ENCODE data around the gene EFR3B.
"Not testable (repeated sequence)": the region's sequence is repeated elsewhere in the genome, so short reads cannot be mapped to it uniquely, and the experiment has no call there.

The EFR3B gene

GRCh38 chr2:25141120-25141519 is 99.2 kb downstream of the EFR3B start:
- no peak for DNase-seq (ENCODE audit: low read depth in 4 of 4, low spot score in 1 of 4)

GRCh38 chr2:25145803-25146202 is 103.9 kb downstream of the EFR3B start:
- no peak for DNase-seq (ENCODE audit: low read depth in 4 of 4, low spot score in 1 of 4)

DNA sequence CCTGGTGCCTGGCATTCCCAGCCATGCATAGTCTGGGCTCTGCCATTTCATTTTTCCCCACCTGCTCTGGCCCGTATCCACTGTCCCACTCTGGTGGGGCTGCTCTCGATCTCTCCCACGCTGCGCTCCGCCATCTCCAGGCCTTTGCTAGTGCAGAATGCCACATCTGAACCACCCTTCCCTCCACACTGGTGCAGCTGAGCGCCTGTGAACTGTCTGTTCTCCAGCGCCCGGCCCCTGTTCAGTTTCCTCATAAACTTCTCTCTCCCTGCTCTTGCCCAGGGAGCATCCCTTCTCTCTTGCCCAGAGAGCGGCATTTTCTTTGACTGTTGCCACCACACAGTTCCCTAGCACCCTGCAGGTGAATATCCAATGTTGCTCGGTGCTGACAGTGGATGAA is 105.0 kb downstream of the EFR3B start:
- DNase-seq (ENCODE audit: low read depth in 4 of 4, low spot score in 1 of 4): no peak

DNA sequence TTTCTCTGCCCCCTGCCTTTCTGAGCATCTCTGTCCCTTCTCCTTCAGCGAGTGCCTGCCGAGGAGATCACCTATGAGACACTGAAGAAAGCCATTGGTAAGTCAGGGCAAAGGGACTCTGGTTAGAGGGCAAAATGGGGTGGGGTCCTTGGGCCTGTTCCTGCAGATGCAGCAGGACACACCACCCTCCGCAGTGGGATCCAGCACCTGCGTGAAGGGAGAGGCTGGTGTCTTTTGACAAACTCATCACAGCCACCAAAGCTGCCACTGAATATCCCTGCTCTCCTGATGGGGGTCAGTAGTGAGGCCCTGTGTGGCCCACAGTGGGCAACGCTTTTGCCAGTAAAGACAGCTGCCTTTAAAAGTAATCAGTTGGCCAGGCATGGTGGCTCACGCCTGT is 107.8 kb downstream of the EFR3B start:
- no peak for DNase-seq (ENCODE audit: low read depth in 4 of 4, low spot score in 1 of 4)

DNA sequence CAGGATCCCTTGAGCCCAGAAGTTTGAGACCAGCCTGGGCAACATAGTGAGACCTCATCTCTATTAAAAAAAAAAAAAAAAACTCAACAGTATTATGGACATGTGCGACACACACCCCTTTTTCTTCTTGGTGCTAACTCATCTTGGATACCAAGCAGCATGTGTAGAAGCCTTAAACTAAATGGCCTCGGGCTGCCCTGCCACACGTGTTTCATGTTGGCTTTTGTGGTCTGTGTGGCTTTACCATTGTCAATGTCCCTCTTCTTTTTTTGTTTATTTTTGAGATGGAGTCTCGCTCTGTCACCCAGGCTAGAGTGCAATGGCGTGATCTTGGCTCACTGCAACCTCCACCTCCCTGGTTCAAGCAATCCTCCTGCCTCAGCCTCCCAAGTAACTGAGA is 109.1 kb downstream of the EFR3B start:
- DNase-seq (ENCODE audit: low read depth in 4 of 4, low spot score in 1 of 4): not testable (repeated sequence)

DNA sequence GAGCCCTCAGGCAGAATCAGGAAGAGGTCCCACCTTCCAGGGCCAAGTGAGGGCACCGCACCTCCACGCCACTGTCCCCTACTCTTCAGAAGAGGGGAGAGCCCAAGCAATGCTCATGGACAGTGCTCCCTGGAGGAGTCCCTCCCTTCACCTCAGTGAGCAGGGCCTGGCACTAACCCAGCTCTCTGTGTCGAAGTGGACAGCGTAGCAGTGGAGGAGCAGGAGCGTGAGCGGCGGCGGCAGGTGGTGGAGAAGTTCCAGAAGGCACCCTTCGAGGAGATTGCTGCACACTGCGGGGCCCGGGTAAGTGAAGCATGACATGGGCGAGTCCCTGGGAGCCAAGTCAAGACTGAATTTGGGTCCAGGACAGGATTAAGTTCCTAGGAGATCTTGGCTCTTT is 109.8 kb downstream of the EFR3B start:
- no peak for DNase-seq (ENCODE audit: low read depth in 4 of 4, low spot score in 1 of 4)

DNA sequence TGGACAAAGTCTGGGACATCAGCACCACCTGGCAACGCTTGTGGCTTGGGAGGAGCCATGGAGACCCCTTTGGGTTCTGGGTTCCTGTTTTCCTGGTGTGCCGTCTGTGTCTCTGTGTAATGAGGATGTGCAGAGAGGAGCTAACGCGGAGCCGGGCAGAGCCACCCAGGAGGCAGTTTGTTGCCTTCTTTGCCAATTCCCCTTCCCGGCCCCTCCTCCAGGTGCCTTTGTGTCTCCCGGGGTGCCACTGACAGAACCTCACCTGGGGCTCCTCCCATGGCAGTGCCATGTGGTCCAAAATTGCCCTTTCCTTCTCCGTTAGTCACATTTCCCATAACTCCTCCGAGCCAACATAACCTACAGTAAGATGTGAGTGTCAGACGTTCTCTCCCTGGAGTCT is 113.5 kb downstream of the EFR3B start:
- no peak for DNase-seq (ENCODE audit: low read depth in 4 of 4, low spot score in 1 of 4)

DNA sequence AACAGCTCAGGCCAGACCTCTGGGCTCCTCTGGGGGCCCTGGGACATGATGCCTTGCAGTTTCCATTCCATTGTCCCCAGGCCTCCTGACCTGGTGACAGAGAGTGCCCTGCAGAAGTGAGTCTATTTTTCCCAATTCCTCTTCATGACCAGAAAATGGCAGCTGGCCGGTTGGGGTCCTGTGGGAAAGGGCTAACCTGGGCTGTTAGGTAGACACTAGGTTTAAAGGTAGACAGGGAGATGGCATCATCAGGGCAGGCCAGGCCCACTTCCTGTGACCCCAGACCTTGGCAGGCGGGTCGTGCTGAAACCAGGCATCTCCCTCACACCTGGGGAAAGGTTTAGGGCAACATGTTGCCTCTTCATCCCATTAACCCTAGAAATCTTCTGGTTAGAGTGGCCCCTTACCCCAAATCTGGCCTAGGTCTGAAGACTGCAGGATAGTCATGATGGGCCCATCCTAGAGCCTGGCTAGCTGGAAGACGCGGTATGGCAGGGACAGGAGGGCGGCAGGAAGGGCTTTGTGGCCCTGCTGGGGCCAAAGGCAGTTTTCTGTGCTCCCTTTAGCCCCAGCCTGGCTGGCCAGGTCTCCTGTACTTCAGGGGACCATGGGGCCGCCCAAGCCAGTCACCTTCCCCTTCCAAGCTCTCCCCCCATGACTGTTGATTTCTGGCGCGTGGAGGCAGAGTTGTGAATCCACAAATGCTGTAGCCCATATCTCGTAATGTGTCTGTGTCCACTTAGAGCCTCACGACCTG is 116.4 kb downstream of the EFR3B start:
- no peak for DNase-seq (ENCODE audit: low read depth in 4 of 4, low spot score in 1 of 4)

DNA sequence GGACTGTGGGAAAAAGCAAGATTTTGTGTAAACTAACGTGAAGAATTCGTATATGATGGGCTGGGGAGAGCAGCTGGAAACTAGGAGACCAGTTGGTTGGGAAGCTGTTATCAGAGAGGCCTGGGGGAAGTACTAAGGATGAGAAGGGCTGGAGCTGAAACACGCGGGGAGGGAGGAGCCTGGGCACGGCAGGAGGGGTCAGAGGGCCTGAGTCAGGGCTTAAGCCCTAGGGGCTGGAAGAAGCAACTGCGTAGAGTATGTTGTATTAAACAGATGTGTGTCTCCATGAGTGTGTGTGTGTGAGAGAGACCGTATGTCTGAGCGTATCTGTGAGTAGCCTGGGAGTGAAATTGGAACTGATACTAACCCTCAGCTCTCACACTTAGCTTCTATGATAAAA is 118.1 kb downstream of the EFR3B start:
- no peak for DNase-seq (ENCODE audit: low read depth in 4 of 4, low spot score in 1 of 4)

DNA sequence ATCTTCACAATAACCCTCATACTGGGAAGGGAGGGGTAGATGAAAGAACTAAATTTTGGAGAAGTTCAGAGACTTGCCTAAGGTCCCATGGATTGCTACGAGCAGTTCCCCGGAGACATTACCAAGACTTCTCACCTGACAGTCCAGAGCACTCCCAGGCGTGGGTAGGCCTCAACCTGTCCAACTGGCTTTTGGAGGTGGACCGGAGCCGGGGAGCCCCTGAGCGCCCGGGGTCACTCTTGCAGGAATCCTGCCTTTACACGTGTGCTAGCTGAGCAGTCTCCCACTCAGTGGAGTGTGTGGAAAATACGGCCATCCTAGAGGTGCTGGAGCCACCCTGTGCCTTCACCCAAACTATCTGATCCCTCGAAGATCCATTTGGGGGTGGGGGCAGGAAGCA is 118.5 kb downstream of the EFR3B start:
- DNase-seq (ENCODE audit: low read depth in 4 of 4, low spot score in 1 of 4): no peak

- DNase-seq (ENCODE audit: low read depth in 4 of 4, low spot score in 1 of 4): peak; percentile 51 to 65 (median 56)
Measured at GRCh38 chr2:25161055-25161781, 119.3 kb downstream of the EFR3B start.

- DNase-seq (ENCODE audit: low read depth in 4 of 4, low spot score in 1 of 4): not testable (repeated sequence)
Measured at GRCh38 chr2:25162061-25162460, 120.2 kb downstream of the EFR3B start.

DNA sequence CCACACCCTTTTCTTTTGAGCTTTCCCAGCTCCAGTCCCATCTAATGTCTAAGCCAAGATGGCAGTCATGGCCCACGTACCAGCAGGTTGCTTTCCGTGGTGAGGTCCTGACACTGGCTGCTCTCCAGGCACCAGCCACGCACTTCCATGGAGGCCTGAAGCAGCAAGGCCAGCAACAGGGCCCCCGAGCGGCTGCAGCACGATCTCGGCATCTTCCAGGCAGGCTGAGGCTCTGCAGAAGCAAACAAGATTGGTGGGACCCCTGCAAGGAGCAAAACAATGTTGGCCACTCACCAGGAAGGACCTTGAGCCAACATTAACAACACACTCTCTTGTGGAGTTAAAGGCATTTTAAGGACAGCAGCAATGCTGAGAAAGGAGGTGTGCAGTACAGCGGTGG is 122.7 kb downstream of the EFR3B start:
- no peak for DNase-seq (ENCODE audit: low read depth in 4 of 4, low spot score in 1 of 4)

DNA sequence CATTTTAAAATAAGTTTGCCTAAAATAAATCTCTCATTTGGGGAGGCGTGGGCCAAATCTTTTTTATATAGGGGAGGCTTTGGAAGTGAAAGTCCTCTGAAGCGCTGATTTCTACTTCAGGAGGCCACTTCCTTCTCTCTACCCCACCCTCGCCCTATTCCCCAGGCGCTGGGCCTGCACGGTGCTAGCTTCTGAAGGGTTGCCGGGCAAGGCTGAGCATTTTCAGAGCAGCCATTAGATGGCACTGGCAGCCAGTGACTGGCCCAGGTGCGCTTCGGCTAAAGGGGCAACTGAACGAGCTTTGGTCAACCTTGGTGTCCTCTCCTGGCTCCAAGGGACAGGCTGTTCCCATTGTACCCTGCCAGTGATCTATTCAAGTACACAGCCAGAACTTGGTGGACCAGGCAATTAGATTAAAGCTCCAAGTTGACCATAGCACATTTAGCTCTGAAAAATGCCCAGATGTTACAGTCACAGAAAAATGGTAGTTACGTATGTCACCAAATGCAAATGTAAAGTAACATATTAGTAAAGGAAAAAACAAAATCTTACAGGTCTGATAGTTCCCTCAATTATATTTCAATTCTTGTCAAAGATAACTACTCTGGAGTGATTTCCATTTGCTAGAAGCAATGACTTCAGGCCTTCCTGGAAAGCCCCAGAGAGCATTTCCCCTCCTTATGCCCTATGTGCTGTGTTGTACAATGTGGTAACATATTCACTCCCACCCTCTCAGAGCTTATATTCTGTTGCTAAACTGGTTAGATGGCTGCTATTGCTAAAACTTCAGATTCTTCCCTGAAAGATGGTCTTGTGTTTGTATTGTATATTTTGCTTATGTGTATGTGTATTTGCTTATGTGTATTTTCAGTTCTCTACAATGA is 124.4 kb downstream of the EFR3B start:
- DNase-seq (ENCODE audit: low read depth in 4 of 4, low spot score in 1 of 4): peak in 1 of 4 experiments; percentile 29

DNA sequence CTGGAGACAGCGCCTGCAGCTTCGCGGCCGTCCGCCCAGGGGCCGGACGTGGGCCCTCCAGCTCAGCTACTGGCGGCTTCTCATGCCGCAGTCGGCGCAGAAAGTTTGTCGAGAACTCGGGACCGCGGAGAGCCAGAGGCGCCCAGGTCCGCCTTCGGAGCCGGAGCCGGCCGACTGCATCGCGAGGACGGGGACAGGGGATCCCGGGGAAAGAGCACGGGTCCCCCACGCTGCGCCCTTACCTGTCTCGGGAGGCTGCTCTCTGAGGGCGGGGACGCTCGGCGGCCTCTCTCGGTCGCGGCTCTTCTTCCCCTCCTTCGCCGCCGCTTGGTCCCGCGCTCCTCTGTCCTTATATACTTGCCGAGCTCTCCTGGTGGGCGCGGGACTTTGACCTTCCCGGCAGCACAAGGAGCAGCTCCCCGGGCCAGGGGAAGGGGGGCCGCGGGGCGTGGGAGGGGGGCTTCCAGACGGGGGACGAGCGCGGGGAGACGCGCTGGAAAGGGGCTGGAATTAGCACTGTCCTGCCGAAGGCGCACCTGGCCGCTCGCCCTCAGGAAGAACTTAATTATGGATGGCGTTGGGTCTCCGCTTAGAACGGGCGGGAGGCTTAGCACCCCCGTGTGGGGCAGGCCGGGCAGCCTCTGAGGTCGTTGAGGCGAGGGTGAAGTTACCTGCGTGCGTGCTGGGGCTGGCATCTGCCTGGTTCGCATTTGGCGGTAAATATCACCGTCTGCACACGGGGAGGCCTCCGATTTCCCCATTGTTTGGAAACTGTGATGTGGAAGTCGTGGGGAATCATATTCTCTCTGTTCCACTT is 126.6 kb downstream of the EFR3B start, which contains the start of gene POMC:
TSS of gene POMC (minus strand) at position 325 of the 817 bp plus-strand sequence. CDS start 3,808 bp downstream, outside the sequence.
- DNase-seq (ENCODE audit: low read depth in 4 of 4, low spot score in 1 of 4): peak in 1 of 4 experiments; percentile 14

- no peak for DNase-seq (ENCODE audit: low read depth in 4 of 4, low spot score in 1 of 4)
Measured at GRCh38 chr2:25169073-25169470, 127.2 kb downstream of the EFR3B start.

DNA sequence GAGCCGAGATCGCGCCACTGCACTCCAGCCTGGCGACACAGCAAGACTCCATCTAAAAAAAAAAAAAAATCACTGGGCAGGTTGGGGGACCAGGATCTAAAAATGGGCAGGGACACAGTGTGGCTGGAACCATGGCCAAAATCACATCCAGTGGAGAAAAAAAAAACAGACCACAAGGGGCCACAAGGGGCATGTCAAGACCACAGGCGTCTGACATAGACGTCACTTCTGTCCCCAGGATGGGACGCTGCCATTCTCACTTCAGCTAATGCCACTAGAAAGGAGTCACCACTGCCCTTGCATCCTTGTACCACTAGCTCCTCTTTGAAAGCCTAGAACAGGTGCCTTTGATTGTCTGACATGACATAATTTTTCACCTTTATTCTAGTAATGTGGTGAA is 129.0 kb downstream of the EFR3B start:
- DNase-seq (ENCODE audit: low read depth in 4 of 4, low spot score in 1 of 4): no peak

DNA sequence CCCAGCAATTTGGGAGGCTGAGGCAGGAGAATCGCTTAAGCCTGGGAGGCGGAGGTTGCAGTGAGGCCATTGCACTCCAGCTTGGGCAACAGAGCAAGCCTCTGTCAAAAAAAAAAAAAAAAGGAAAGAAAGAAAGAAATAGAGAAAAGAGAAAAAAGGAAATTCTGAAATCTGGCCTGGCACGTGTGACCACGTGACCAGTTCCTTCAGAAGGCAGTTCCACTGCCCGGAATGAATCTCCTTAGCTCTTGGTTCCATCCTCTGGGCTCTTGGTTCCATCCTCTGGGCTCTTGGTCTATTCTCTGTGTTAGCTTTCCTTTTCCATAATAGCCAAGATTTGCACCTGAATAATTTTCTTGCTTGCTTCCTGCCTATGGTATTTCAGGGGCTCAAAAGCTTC is 131.8 kb downstream of the EFR3B start:
- no peak for DNase-seq (ENCODE audit: low read depth in 4 of 4, low spot score in 1 of 4)

GRCh38 chr2:25174192-25174861 is 132.5 kb downstream of the EFR3B start:
- no peak for DNase-seq (ENCODE audit: low read depth in 4 of 4, low spot score in 1 of 4)

DNA sequence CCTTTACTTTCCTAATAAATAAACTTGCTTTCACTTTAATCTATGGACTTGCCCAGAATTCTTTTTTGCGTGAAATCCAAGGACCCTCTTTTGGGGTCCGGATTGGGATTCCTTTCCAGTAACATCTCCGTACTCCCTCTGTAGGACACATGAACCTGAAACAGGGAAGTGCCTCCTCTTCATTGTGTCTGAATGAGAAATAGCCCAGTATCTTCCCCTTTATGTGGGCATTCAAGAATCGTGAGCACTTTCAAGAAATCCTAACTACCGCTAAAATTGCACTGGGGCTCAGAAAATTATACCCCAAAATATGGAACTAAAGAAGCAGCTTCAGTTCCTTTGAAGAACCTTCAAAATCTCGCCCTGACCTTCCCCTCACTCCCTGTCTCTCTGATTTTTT is 134.3 kb downstream of the EFR3B start:
- no peak for DNase-seq (ENCODE audit: low read depth in 4 of 4, low spot score in 1 of 4)

Measured in stimulated activated CD4-positive, alpha-beta T cell treated with anti-CD3 and anti-CD28 coated beads, Interleukin-1b, Interleukin-23, amount 100 ng/mL, for 24 hours (primary cell).